Muscle of leg (tissue), 11 donors: ENCODE measurements around the gene SKOR2. TPM values are rescaled to one million over a fixed set of nuclear protein-coding genes. Genes with fewer than 3 reads are reported as not detected.

Experiments
- DNase-seq: peaks from one replicate; pipeline ENCODE4 v3.0.0; 2013
- H3K27ac ChIP-seq: one replicate; pipeline ENCODE4 v1.5.1; 2013; ENCODE audit warnings: mild to moderate bottlenecking, low read length, control low read depth
- H3K27me3 ChIP-seq: one replicate; pipeline ENCODE4 v1.6.1; 2013; ENCODE audit warnings: low read length; ENCODE audit not compliant: control insufficient read depth, insufficient read depth
- H3K36me3 ChIP-seq: one replicate; pipeline ENCODE4 v1.6.1; 2013; ENCODE audit warnings: low read length; ENCODE audit not compliant: control insufficient read depth, insufficient read depth
- H3K4me1 ChIP-seq: one replicate; pipeline ENCODE4 v1.6.1; 2013; ENCODE audit warnings: low read length; ENCODE audit not compliant: control insufficient read depth, insufficient read depth
- H3K4me3 ChIP-seq: one replicate; pipeline ENCODE4 v1.5.1; 2013; ENCODE audit warnings: low read length, control low read depth
- H3K9me3 ChIP-seq: replicated peaks from 2 replicates; pipeline ENCODE4 v1.6.1; 2013; ENCODE audit warnings: low read depth, low read length; ENCODE audit not compliant: control insufficient read depth
- whole genome bisulfite sequencing: methylation state at CpG from one replicate; pipeline ENCODE4 v1.1.5; 2013; ENCODE audit warnings: missing lambda C conversion rate; ENCODE audit not compliant: insufficient coverage; 5-methylcytosine and 5-hydroxymethylcytosine counted together
- polyA plus RNA-seq, 8 donors: library from polyadenylated mRNA; unstranded; fragments of 120-200 nt; gene quantifications; one replicate each; pipeline versions ENCODE4 v1.2.1 to v1.2.3, GENCODE V29; 2013; ENCODE audit warnings: inconsistent platforms in 1 of 8, low replicate concordance in 1 of 8; ENCODE audit not compliant: insufficient read length in 8 of 8, insufficient read depth in 1 of 8
- total RNA-seq: library from RNA; stranded (reverse); fragments of 120-200 nt; gene quantifications from one replicate; pipeline ENCODE4 v1.2.4, GENCODE V29; 2013

The SKOR2 gene
- total and polyA plus RNA-seq, 9 donors, result 0.03 TPM; not detected in 8

DNA sequence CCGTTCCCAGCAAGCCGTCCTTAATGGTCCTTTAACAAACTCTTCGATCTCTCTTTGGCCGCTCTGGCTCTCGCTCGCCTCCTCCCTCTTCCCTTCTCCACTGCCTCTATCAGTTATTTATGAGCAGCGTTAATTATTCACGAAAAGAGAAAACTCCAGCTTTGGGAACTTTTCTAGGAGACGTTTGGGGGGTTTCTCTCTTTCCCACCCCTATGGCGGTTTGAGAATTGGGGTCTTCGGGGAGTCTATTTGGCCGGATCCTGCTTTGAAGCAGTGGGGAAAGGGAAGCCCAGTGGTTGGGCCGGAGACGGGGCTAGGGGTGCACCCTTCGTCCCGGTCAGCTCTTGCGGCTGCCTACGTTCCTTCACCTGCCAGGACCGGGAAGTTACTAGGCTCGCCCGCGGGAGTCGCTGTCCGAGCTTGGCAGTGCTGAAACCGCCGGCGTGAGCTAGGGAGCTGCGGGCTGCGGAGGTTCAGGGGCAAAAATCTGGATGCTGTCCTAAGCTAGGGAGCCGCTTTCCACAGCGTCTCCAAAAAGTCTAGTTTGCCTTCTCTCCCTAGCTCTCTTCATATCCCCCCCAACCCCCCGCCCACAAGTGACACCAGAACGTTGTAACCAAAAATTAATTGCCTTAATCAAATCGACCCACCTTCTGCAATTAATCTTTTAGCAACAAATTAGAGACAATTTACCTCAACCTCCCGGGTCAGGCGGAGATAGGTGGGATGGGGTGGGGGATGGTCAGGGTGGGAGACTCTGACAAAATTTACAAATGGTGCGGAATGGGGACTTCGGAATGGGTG is 8.9 kb upstream of the SKOR2 start:
- H3K4me3 ChIP-seq, result no peak overlapping the region
- H3K27ac ChIP-seq, result no peak overlapping the region
- H3K4me1 ChIP-seq, result no peaks in the 10 kb centered on the region
- H3K36me3 ChIP-seq, result no peaks in the 10 kb centered on the region
- no peaks in the 10 kb centered on the region for H3K9me3 ChIP-seq
- peak; percentile 59 for DNase-seq
- H3K27me3 ChIP-seq, result peaks cover 63% of the 10 kb centered on the region
- WGBS, result 3% methylated on average over 26 of the region's 38 CpGs

DNA sequence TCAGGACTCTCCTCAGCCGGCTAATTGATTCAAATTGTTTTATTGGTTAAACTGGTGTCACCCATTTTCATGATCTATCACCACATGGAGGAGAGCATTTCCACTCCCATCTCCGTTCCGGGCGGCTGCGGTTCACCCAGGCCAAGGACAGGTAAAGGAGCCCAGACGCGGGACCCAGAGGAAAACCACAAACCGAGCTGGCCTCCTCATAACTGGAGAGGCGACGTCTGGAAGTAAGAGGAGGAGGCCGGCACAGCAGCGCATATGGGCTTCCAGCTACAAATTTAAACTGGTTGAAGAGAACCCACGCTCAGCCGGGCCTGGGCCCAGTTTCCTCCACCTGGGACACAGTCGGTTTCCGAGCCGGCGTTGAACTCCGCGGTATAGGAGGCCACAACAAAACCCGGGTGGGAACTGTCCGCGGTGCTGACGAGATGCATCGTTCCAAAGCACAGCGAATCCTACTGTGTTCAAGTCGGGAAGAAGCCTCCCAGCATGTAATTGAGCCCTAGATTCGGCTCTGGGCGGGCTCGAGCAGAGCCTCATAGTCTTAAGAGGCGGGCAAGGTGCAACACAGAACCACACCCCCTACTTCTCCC is 3.0 kb upstream of the SKOR2 start:
- WGBS, result 1% methylated on average over 26 of the region's 31 CpGs
- peak; percentile 65 for DNase-seq
- no peaks in the 10 kb centered on the region for H3K4me1 ChIP-seq
- no peak overlapping the region for H3K4me3 ChIP-seq
- H3K27me3 ChIP-seq, result peaks cover 61% of the 10 kb centered on the region
- no peak overlapping the region for H3K27ac ChIP-seq
- no peaks in the 10 kb centered on the region for H3K9me3 ChIP-seq
- no peaks in the 10 kb centered on the region for H3K36me3 ChIP-seq

DNA sequence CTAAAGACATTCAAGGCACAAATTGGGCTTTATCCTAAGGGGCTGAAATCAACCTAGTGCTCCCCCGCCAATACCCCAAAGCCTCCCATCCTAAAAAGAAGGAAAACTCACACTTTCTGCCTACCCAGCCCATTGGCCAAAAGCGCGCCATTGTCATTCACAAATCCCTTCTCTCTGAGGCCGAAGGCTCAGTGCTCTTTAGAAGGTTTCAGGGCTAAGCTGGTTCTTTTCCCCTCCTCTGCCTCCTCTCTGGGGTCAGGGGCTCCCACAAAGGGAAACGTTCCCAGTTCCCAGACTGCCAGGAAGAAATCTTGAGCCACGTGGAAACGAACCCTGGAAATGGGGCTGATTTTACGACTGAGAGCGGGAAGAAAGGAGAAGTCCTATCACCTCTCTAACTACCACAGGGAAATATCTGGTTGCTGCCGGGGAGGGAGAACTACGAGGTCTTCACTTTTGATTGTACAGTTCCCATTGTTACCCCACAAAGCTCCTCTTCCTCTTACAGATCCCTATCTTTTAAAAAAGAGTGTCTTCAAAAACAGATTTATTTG is 1.7 kb upstream of the SKOR2 start:
- no peak for DNase-seq
- Histone ChIP-seq H3K9me3 (no peaks in the 10 kb centered on the region), H3K36me3 (no peaks in the 10 kb centered on the region), H3K27me3 (peaks cover 66% of the 10 kb centered on the region), H3K4me3 (no peak overlapping the region), H3K4me1 (no peaks in the 10 kb centered on the region), H3K27ac (no peak overlapping the region)
- 0% methylated on average over 6 of the region's 11 CpGs for WGBS

DNA sequence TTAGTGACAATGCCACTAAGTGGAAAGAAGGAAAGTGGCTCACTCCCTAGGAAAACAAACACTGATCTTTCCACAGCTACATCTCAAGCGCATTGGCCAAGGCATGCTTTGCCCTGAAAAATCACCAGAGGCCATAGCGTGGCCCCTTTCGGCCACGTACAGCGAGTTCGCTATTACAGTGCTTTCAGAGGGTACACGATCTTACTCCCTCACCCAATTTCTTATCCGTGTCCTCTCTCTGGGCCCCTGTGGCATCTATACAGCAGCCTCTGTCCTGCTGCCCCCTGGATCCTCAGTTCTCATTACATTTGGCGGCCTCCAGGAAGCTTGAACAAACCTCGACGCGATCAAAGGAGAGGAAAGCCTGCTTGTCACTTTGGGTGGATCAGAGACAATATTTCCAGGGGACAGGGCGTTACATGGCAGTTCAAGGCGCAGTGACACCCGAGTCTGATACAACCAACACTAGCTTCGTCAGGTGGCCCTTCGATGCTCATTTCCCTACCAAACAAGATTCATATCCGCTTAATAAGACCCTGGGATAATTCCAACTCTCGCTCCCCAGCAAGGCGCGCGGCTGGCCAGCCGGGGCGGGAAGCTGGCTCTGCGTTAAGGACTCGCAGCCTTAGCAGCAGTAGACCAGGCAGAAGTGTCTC is 941 bp downstream of the SKOR2 start:
- 3% methylated on average over 23 of the region's 26 CpGs for WGBS
- Histone ChIP-seq H3K27me3 (peaks cover 76% of the 10 kb centered on the region), H3K4me1 (no peaks in the 10 kb centered on the region), H3K27ac (no peak overlapping the region), H3K9me3 (no peaks in the 10 kb centered on the region), H3K4me3 (no peak overlapping the region), H3K36me3 (no peaks in the 10 kb centered on the region)
- no peak for DNase-seq

DNA sequence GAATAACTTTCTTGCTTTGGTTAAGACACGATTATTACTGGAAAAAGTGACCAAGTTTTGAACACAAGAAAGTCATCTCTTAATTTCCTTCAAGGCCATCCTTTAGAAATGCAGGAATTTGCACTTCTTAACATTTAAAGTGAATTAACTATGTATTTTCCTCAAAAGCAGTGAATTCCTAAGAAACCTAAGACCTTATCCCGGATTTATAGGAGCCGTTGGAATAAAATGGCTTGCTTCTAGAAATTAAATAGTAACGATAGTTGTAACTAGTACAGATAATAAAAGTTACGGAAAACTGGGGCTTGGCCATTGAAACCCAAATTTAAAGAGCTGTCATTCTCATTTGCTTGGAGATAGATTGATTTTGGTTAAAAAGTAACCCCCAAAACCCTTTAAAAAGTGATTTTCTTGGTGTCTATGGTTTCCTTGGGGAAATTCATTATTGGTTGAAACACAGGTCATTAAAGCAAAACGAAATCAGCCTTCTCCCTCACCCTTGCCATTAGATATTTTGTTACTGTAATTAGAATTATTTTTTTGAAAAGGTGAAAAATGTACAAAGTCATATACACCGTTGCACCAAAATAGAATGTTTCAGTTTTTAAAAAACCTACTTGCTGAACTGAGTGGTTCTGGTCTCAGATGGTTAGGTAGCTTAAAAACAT is 2.0 kb downstream of the SKOR2 start:
- Histone ChIP-seq H3K4me3 (no peak overlapping the region), H3K27ac (no peak overlapping the region), H3K4me1 (no peaks in the 10 kb centered on the region), H3K36me3 (no peaks in the 10 kb centered on the region), H3K9me3 (no peaks in the 10 kb centered on the region), H3K27me3 (peaks cover 68% of the 10 kb centered on the region)
- no peak for DNase-seq
- WGBS, result 20% methylated on average over 1 of the region's 7 CpGs

DNA sequence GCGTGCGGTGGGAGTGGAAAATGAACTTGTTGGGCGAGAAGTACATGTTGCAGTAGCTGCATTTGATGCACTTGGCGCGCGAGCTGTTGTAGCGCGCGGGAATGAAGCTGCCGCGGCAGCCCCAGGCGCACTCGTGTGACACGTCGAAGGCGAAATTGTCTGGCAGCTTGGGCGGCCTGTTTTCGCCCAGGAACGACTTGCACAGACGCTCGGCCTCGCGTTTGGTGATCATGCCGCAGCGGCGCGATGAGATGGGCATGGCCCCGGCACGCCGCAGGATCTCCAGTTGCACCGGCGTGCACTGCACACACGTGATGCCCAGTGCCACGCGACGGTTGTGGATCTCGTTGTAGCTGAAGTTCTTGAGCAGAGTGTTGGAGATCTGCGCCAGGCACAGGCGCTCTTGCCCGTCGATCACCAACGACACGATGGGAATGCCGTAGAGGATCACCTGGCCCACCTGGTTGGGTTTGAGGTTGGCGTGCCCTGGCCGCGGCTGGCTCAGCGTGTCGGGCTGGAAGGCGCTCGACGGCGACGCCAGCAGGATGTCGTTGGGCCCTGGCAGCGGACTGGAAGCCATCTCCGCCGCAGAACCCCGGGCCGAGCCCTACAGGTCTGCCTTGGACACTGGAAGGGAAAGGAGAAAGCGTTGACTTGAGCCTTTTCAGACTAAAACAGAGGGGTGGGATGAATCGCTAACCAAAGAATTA is 2.7 kb downstream of the SKOR2 start:
- WGBS, result 3% methylated on average over 60 of the region's 62 CpGs
- no peak overlapping the region for H3K27ac ChIP-seq
- H3K4me3 ChIP-seq, result no peak overlapping the region
- no peaks in the 10 kb centered on the region for H3K36me3 ChIP-seq
- peaks cover 61% of the 10 kb centered on the region for H3K27me3 ChIP-seq
- H3K9me3 ChIP-seq, result no peaks in the 10 kb centered on the region
- DNase-seq, result no peak
- H3K4me1 ChIP-seq, result no peaks in the 10 kb centered on the region

DNA sequence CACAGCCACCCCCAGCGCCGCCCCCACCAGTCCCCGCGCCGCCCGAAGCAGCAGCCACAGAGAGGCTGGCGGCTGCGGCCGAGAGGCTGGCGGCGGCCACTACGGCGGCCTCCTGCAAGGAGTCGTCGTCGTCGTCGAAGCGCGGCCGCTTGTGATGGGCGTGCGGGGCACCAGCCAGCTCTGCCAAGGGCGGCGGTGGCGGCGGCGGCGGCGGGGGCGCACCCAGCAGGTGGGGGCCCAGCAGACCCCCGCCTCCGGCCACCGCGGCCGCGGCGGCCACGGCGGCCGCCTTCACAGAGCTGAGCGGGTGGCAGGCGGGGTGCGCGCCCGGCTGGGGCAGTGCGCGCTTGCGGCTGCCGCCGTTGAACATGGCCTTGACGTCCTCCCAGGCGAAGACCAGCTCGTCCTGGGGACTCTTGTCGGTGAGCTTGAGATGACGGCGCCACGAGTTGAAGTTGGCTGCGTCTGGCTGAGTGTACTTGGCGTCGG is 3.3 kb downstream of the SKOR2 start:
- Histone ChIP-seq H3K9me3 (no peaks in the 10 kb centered on the region), H3K4me1 (no peaks in the 10 kb centered on the region), H3K27me3 (peaks cover 56% of the 10 kb centered on the region), H3K36me3 (no peaks in the 10 kb centered on the region), H3K27ac (no peak overlapping the region), H3K4me3 (no peak overlapping the region)
- WGBS, result 1% methylated on average over 58 of the region's 61 CpGs
- no peak for DNase-seq

DNA sequence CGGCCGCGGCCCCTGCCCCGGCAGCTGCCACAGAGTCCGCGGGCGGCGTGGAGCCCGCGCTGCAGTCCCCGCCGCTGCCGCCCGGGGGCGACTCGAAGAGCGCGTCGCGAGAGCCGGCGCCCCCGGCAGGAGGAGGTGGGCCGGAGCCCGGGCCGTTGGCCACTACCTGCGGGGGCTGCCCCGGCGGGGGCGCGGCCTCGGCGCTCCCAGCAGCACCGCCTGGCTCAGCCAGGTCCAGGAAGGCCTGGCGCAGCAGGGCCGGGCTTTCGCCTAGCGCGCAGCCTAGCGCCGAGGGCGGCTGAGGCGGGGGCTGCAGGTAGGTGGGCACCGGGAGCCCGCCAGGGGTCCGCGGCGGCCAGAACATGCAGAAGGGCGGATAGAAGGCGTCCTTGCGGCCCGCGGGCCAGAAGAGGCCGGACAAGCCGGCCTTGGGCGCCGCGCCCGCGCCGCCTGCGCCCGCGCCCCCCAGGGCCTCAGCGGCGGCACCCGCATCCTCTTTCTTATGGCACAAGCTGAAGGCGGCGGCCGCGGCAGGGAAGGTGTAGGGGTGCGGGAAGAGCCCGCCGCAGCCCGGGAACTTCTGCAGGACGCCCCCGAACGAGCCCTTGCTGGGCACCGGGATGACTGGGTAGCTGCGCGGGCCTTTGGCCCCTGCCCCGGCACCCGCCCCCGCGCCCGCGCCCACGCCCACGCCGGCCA is 3.9 kb downstream of the SKOR2 start:
- H3K27me3 ChIP-seq, result peaks cover 53% of the 10 kb centered on the region

DNA sequence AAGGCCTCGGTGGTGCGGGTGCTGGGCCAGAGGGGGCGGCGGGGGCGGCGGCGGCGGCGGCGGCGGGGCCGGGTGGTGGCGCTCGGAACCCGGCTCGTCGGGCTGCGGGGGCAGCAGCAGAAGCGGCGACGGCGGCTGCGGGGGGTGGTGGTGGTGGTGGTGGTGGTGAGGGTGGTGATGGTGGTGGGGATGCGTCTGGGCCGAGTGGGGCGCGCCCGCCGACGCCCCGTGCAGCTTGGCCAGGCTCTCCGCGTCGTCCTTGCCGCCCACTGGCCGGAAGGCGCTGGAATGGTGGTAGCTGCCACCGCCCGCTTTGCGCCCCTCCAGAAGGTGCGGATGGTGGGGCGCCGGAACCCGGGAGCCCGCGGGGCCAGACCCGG is 4.4 kb downstream of the SKOR2 start:
- Histone ChIP-seq H3K4me3 (no peak overlapping the region), H3K27me3 (peaks cover 47% of the 10 kb centered on the region)

More for the DNA sequence above, 3.9 kb downstream of the SKOR2 start:
- 1% methylated on average over 87 of the region's 90 CpGs for WGBS
- H3K36me3 ChIP-seq, result no peaks in the 10 kb centered on the region
- H3K27ac ChIP-seq, result no peak overlapping the region
- H3K9me3 ChIP-seq, result no peaks in the 10 kb centered on the region
- H3K4me1 ChIP-seq, result no peaks in the 10 kb centered on the region
- no peak overlapping the region for H3K4me3 ChIP-seq
- no peak for DNase-seq

More for the DNA sequence above, 4.4 kb downstream of the SKOR2 start:
- Histone ChIP-seq H3K36me3 (no peaks in the 10 kb centered on the region), H3K9me3 (no peaks in the 10 kb centered on the region), H3K27ac (no peak overlapping the region), H3K4me1 (no peaks in the 10 kb centered on the region)
- DNase-seq, result no peak
- under 1% methylated on average over 34 of the region's 47 CpGs for WGBS
